B cell (primary cell): Measurements from ENCODE around the gene IQSEC3.

Source experiments
- EZH2 ChIP-seq: IDR thresholded peaks from 2 replicates; pipeline ENCODE4 v1.6.1; 2012; ENCODE audit warnings: borderline replicate concordance, low read depth, mild to moderate bottlenecking, moderate library complexity, low read length; ENCODE audit not compliant: insufficient read depth, poor library complexity, severe bottlenecking
- TF ChIP-seq, protein P1 (sequence below): fragments of 200-600 bp; IDR thresholded peaks from one replicate; pipeline ENCODE4 v1.8.0; 2022; ENCODE audit warnings: antibody characterized with exemption, mild to moderate bottlenecking

DNA sequence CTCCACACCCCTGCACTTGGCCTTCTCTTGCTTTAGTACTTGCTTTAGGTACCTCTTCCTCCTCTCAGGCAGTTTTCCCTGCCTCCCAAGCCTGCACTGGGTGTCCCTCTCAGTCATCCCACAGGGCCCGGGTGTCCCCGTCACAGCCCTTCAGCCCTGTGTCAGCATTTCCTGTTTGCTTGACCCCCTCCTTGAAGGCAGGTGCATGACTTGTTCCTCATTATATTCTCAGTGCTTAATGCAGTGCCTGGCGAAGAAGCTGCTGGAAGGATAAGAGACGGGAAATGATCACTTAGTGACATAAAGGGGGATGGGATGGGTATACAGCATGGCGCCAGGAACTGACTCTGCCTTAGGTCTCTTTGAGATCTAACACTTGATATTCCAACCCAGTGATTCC lies 61.5 kb downstream of the IQSEC3 start:
- TF ChIP-seq, protein P1, sequence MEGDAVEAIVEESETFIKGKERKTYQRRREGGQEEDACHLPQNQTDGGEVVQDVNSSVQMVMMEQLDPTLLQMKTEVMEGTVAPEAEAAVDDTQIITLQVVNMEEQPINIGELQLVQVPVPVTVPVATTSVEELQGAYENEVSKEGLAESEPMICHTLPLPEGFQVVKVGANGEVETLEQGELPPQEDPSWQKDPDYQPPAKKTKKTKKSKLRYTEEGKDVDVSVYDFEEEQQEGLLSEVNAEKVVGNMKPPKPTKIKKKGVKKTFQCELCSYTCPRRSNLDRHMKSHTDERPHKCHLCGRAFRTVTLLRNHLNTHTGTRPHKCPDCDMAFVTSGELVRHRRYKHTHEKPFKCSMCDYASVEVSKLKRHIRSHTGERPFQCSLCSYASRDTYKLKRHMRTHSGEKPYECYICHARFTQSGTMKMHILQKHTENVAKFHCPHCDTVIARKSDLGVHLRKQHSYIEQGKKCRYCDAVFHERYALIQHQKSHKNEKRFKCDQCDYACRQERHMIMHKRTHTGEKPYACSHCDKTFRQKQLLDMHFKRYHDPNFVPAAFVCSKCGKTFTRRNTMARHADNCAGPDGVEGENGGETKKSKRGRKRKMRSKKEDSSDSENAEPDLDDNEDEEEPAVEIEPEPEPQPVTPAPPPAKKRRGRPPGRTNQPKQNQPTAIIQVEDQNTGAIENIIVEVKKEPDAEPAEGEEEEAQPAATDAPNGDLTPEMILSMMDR = no peak
- no peak for TF ChIP-seq EZH2
